GM19351 (cell line): ENCODE data around the gene MYBBP1A.

Experiments
- ATAC-seq: cut with Tn5 transposase; IDR thresholded peaks from one replicate; pipeline ENCODE4 v1.9.1; 2021; ENCODE audit warnings: mild to moderate bottlenecking, moderate library complexity; ENCODE audit not compliant: unreplicated experiment

The MYBBP1A gene

GRCh38 chr17:4537451-4538235 is 17.5 kb downstream of the MYBBP1A start:
- no peak for ATAC-seq

- ATAC-seq = no peak
These were observed 18.3 kb downstream of the MYBBP1A start for GRCh38 chr17:4536742-4537411.

GRCh38 chr17:4536259-4536741 is 18.9 kb downstream of the MYBBP1A start:
- ATAC-seq = no peak

GRCh38 chr17:4535667-4536258 is 19.4 kb downstream of the MYBBP1A start:
- ATAC-seq = no peak

GRCh38 chr17:4534928-4535666 is 20.1 kb downstream of the MYBBP1A start:
- ATAC-seq = no peak

- ATAC-seq = no peak
These were observed 20.7 kb downstream of the MYBBP1A start for GRCh38 chr17:4534515-4534914.

- no peak for ATAC-seq
These were observed 21.4 kb downstream of the MYBBP1A start for GRCh38 chr17:4533523-4534504.

GRCh38 chr17:4532860-4533522 is 22.2 kb downstream of the MYBBP1A start:
- no peak for ATAC-seq

GRCh38 chr17:4531988-4532736 is 23.0 kb downstream of the MYBBP1A start:
- ATAC-seq = no peak

- no peak for ATAC-seq
These were observed 24.1 kb downstream of the MYBBP1A start for GRCh38 chr17:4530799-4531730.

- no peak for ATAC-seq
These were observed 25.5 kb downstream of the MYBBP1A start for GRCh38 chr17:4529533-4530152.

- ATAC-seq = no peak
These were observed 27.5 kb downstream of the MYBBP1A start for GRCh38 chr17:4527566-4528125.

GRCh38 chr17:4527134-4527533 is 28.1 kb downstream of the MYBBP1A start:
- ATAC-seq = no peak

- no peak for ATAC-seq
These were observed 29.3 kb downstream of the MYBBP1A start for GRCh38 chr17:4525691-4526397.

GRCh38 chr17:4523946-4524345 is 31.2 kb downstream of the MYBBP1A start:
- ATAC-seq = no peak

GRCh38 chr17:4522661-4523060 is 32.5 kb downstream of the MYBBP1A start:
- no peak for ATAC-seq
